HCT116 (cell line): ENCODE data around the gene CAMK1D. TPM values are rescaled to one million over a fixed set of nuclear protein-coding genes. Genes with fewer than 3 reads are reported as not detected.

Experiments
- ATAC-seq: fragments of 200-7000 bp; cut with Tn5 transposase; 2 replicates; pipeline ENCODE4 v1.9.1; 2020; ENCODE audit warnings: mild to moderate bottlenecking, moderate library complexity
- BruUV-seq: library from RNA; stranded (reverse); fragments of 400-500 nt; replicated peaks from 2 replicates; lab custom pipeline; 2021; lab: Mats Ljungman, UMichigan
- CTCF ChIA-PET: fragments of 300-600 bp; sonication (Branson Sonifier 250); formaldehyde crosslinking; loops from one replicate; lab custom pipeline; 2021; ENCODE audit warnings: antibody characterized with exemption; lab: Charles Lee
- POLR2A ChIA-PET: fragments of 300-600, 350-600 bp; sonication (Branson Sonifier 250); formaldehyde crosslinking; loops from one replicate; lab custom pipeline; 2021; ENCODE audit warnings: antibody characterized with exemption; lab: Charles Lee
- RAD21 ChIA-PET, 2 experiments: fragments of 300-600 bp; sonication (Branson Sonifier 250); formaldehyde crosslinking; loops; one replicate each; lab custom pipeline; 2023; ENCODE audit warnings: low total read pairs in 2 of 2; ENCODE audit not compliant: uncharacterized antibody in 2 of 2, unreplicated experiment in 2 of 2, low non-redundant PET in 1 of 2; lab: Charles Lee
- DNase-seq: peaks from one replicate; pipeline ENCODE4 v3.0.0-alpha.2; 2010; ENCODE audit warnings: low read depth, low spot score
- H2AFZ ChIP-seq: fragments of 200-600 bp; shearing (Covaris generic), sonication (generic); 2 replicates; pipeline ENCODE4 v1.6.1; 2017; ENCODE audit warnings: low read depth, mixed run types, mixed read lengths, antibody characterized with exemption, low read length; ENCODE audit not compliant: poor library complexity, severe bottlenecking
- H3K27ac ChIP-seq: 2 replicates; pipeline ENCODE4 v1.5.1; 2012; ENCODE audit warnings: low read depth, low read length
- H3K27me3 ChIP-seq: fragments of 200-600 bp; sonication (generic); 2 replicates; pipeline ENCODE4 v1.6.1; 2016; ENCODE audit warnings: mixed run types, low read length, mixed read lengths; ENCODE audit not compliant: insufficient read depth
- H3K36me3 ChIP-seq, 2 experiments: fragments of 200-500 bp in 1 of 2; fragments of 200-600 bp in 1 of 2; sonication (Bioruptor generic) in 1 of 2; sonication (generic) in 1 of 2; 2 replicates each; pipeline versions ENCODE4 v1.5.1 to v1.6.1; 2014 to 2016; ENCODE audit warnings: low read length in 2 of 2, inconsistent platforms in 1 of 2, mixed read lengths in 1 of 2, mixed run types in 1 of 2; ENCODE audit not compliant: insufficient read depth in 2 of 2, control insufficient read depth in 1 of 2
- H3K4me1 ChIP-seq, 2 experiments: fragments of 200-600 bp in 1 of 2; sonication (generic) in 1 of 2; 2 replicates each; pipeline versions ENCODE4 v1.5.1 to v1.6.1; 2012 to 2017; ENCODE audit warnings: low read length in 2 of 2, inconsistent platforms in 1 of 2, mild to moderate bottlenecking in 1 of 2, mixed read lengths in 1 of 2, mixed run types in 1 of 2, moderate library complexity in 1 of 2; ENCODE audit not compliant: insufficient read depth in 2 of 2, control insufficient read depth in 1 of 2
- H3K4me2 ChIP-seq: fragments of 200-600 bp; sonication (generic); 2 replicates; pipeline ENCODE4 v1.6.1; 2017; ENCODE audit warnings: mixed run types, low read length, mixed read lengths
- H3K4me3 ChIP-seq, 2 experiments: fragments of 200-600 bp in 1 of 2; sonication (generic) in 1 of 2; replicated peaks in 1 of 2; 2 replicates each; pipeline ENCODE4 v1.5.1; 2011 to 2016; ENCODE audit warnings: low read length in 2 of 2, control low read depth in 1 of 2, low read depth in 1 of 2, mild to moderate bottlenecking in 1 of 2, mixed read lengths in 1 of 2, mixed run types in 1 of 2
- H3K79me2 ChIP-seq: fragments of 200-600 bp; sonication (generic); 2 replicates; pipeline ENCODE4 v1.6.1; 2017; ENCODE audit warnings: mild to moderate bottlenecking, mixed run types, low read length, moderate library complexity, mixed read lengths; ENCODE audit not compliant: insufficient read depth
- H3K9ac ChIP-seq: fragments of 200-600 bp; sonication (generic); 2 replicates; pipeline ENCODE4 v1.6.1; 2016; ENCODE audit warnings: low read length, mixed read lengths
- H3K9me2 ChIP-seq: fragments of 200-600 bp; sonication (generic), shearing (Covaris generic); 2 replicates; pipeline ENCODE4 v1.6.1; 2017; ENCODE audit warnings: mixed run types, mild to moderate bottlenecking, moderate library complexity; ENCODE audit not compliant: insufficient read depth
- H3K9me3 ChIP-seq, 2 experiments: fragments of 200-500 bp in 1 of 2; fragments of 200-600 bp in 1 of 2; sonication (Bioruptor generic) in 1 of 2; sonication (generic) in 1 of 2; 2 replicates each; pipeline ENCODE4 v1.6.1; 2014 to 2017; ENCODE audit warnings: low read length in 2 of 2, mixed read lengths in 2 of 2, inconsistent platforms in 1 of 2, low read depth in 1 of 2, mild to moderate bottlenecking in 1 of 2, mixed run types in 1 of 2, moderate library complexity in 1 of 2; ENCODE audit not compliant: control insufficient read depth in 1 of 2, insufficient read depth in 1 of 2
- H4K20me1 ChIP-seq: fragments of 200-600 bp; sonication (generic), shearing (Covaris generic); 2 replicates; pipeline ENCODE4 v1.6.1; 2017; ENCODE audit warnings: mixed run types, mild to moderate bottlenecking, moderate library complexity; ENCODE audit not compliant: insufficient read depth
- CBX3 ChIP-seq: IDR thresholded peaks from 2 replicates; pipeline ENCODE4 v1.6.1; 2012; ENCODE audit warnings: low read depth
- CEBPB ChIP-seq: IDR thresholded peaks from 2 replicates; pipeline ENCODE4 v1.6.1; 2012; ENCODE audit warnings: low read depth
- ELF1 ChIP-seq: IDR thresholded peaks from 2 replicates; pipeline ENCODE4 v1.6.1; 2012; ENCODE audit warnings: low read depth, borderline replicate concordance
- EZH2 ChIP-seq: fragments of 200-600 bp; sonication (generic); IDR thresholded peaks from 2 replicates; pipeline ENCODE4 v1.6.1; 2017; ENCODE audit warnings: antibody characterized with exemption, mixed run types
- FOSL1 ChIP-seq: IDR thresholded peaks from 2 replicates; pipeline ENCODE4 v1.6.1; 2012; ENCODE audit warnings: low read depth
- MAX ChIP-seq: IDR thresholded peaks from 2 replicates; pipeline ENCODE4 v1.6.1; 2012
- SIN3A ChIP-seq: IDR thresholded peaks from 2 replicates; pipeline ENCODE4 v1.6.1; 2012; ENCODE audit warnings: low read depth
- intact Hi-C: fragments of 100-400 bp; cut with micrococcal nuclease; formaldehyde crosslinking; loops from 2 replicates; pipeline ENCODE4 v1.10.0; 2022
- total RNA-seq: library from RNA; stranded (reverse); gene quantifications from one replicate; pipeline ENCODE4 v1.2.1, GENCODE V29; 2021; ENCODE audit not compliant: unreplicated experiment
- TF ChIP-seq, protein P1 (sequence below), 3 experiments: fragments of 200-600 bp in 1 of 3; sonication (generic) in 1 of 3; IDR thresholded peaks in 2 of 3; conservative IDR thresholded peaks in 1 of 3; 2 replicates each; pipeline ENCODE4 v1.5.1; 2012 to 2017; ENCODE audit warnings: low read depth in 2 of 3, low read length in 2 of 3, antibody characterized with exemption in 1 of 3, borderline replicate concordance in 1 of 3, control low read depth in 1 of 3, mild to moderate bottlenecking in 1 of 3, mixed read lengths in 1 of 3, mixed run types in 1 of 3, moderate library complexity in 1 of 3; ENCODE audit not compliant: insufficient read depth in 1 of 3
- TF ChIP-seq, protein P2 (sequence below): IDR thresholded peaks from 2 replicates; pipeline ENCODE4 v1.6.1; 2012; ENCODE audit warnings: low read depth
- TF ChIP-seq, protein P3 (sequence below): IDR thresholded peaks from 2 replicates; pipeline ENCODE4 v1.6.1; 2012

CAMK1D gene
- total RNA-seq, 1 experiment from 2014 or later = 9.6 TPM

DNA sequence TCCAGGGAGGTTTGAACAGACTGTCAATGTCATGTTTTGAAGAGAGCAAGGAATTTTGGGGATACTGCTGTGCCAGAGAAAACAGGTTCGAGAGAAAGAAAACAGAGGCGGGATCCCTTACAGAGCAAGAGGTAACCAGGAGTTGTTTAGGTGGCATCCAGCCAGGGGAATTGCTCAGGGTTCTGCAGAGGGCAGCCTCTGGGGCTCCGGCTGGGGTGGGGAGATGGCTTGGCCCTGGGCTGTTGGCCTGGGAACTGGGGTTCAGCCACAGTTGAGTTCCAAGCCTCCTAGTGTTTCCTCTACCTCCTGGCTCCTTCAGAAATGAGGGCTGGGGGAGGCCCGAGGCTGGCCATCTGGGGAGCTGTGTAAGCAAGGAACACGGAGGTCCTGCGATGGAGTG is 68.0 kb downstream of the CAMK1D start:
- no peak overlapping the region for H3K4me2 ChIP-seq
- ChIA-PET CTCF (no interaction called here), POLR2A (interaction anchor here (0.7 kb wide), 1 partner anchor 10 kb away, joined by 3 read pairs; no protein-coding TSS in a partner anchor), RAD21 (no interaction called here)
- no peak overlapping the region for H2AFZ ChIP-seq
- no peak overlapping the region for H3K4me3 ChIP-seq
- H3K27me3 ChIP-seq = no peaks in the 10 kb centered on the region
- no peak overlapping the region for H3K27ac ChIP-seq
- no TSS peak for BruUV-seq
- intact Hi-C loops = no loop called here
- TF ChIP-seq, protein P1, sequence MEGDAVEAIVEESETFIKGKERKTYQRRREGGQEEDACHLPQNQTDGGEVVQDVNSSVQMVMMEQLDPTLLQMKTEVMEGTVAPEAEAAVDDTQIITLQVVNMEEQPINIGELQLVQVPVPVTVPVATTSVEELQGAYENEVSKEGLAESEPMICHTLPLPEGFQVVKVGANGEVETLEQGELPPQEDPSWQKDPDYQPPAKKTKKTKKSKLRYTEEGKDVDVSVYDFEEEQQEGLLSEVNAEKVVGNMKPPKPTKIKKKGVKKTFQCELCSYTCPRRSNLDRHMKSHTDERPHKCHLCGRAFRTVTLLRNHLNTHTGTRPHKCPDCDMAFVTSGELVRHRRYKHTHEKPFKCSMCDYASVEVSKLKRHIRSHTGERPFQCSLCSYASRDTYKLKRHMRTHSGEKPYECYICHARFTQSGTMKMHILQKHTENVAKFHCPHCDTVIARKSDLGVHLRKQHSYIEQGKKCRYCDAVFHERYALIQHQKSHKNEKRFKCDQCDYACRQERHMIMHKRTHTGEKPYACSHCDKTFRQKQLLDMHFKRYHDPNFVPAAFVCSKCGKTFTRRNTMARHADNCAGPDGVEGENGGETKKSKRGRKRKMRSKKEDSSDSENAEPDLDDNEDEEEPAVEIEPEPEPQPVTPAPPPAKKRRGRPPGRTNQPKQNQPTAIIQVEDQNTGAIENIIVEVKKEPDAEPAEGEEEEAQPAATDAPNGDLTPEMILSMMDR (IDR thresholded peaks at IDR 0.05 in 2 of 3, conservative IDR thresholded peaks at IDR 0.05 in 1 of 3; ENCODE audit: borderline replicate concordance in 1 of 3, insufficient read depth in 1 of 3, low read depth in 2 of 3, low read length in 2 of 3) = no peak
- no peak for TF ChIP-seq MAX
- no peak for TF ChIP-seq ELF1
- no peak for TF ChIP-seq SIN3A
- no peak for TF ChIP-seq EZH2
- TF ChIP-seq CBX3 = no peak
- TF ChIP-seq, protein P2, sequence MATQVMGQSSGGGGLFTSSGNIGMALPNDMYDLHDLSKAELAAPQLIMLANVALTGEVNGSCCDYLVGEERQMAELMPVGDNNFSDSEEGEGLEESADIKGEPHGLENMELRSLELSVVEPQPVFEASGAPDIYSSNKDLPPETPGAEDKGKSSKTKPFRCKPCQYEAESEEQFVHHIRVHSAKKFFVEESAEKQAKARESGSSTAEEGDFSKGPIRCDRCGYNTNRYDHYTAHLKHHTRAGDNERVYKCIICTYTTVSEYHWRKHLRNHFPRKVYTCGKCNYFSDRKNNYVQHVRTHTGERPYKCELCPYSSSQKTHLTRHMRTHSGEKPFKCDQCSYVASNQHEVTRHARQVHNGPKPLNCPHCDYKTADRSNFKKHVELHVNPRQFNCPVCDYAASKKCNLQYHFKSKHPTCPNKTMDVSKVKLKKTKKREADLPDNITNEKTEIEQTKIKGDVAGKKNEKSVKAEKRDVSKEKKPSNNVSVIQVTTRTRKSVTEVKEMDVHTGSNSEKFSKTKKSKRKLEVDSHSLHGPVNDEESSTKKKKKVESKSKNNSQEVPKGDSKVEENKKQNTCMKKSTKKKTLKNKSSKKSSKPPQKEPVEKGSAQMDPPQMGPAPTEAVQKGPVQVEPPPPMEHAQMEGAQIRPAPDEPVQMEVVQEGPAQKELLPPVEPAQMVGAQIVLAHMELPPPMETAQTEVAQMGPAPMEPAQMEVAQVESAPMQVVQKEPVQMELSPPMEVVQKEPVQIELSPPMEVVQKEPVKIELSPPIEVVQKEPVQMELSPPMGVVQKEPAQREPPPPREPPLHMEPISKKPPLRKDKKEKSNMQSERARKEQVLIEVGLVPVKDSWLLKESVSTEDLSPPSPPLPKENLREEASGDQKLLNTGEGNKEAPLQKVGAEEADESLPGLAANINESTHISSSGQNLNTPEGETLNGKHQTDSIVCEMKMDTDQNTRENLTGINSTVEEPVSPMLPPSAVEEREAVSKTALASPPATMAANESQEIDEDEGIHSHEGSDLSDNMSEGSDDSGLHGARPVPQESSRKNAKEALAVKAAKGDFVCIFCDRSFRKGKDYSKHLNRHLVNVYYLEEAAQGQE = no peak
- TF ChIP-seq CEBPB = no peak
- TF ChIP-seq, protein P3, sequence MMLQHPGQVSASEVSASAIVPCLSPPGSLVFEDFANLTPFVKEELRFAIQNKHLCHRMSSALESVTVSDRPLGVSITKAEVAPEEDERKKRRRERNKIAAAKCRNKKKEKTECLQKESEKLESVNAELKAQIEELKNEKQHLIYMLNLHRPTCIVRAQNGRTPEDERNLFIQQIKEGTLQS = no peak
- no peak for TF ChIP-seq FOSL1
- no peaks in the 10 kb centered on the region for H4K20me1 ChIP-seq
- H3K36me3 ChIP-seq = no peaks in the 10 kb centered on the region
- DNase-seq = no peak
- H3K4me1 ChIP-seq = peaks cover 17 to 25% of the 10 kb centered on the region in 2 experiments
- H3K9ac ChIP-seq = no peak overlapping the region
- no peaks in the 10 kb centered on the region for H3K79me2 ChIP-seq
- no peaks in the 10 kb centered on the region for H3K9me2 ChIP-seq
- H3K9me3 ChIP-seq = no peaks in the 10 kb centered on the region
- ATAC-seq = no peak
